ENCODE data around the gene UBASH3A.
A peak's percentile ranks its signal among the peaks of the same experiment; 100 is the strongest.
"Not testable (repeated sequence)": the region's sequence is repeated elsewhere in the genome, so short reads cannot be mapped to it uniquely, and the experiment has no call there.

UBASH3A gene

GRCh38 chr21:42390696-42391095 is 13.0 kb upstream of the UBASH3A start:
- no peak for DNase-seq (ENCODE audit: low read depth in 2 of 2)

DNA sequence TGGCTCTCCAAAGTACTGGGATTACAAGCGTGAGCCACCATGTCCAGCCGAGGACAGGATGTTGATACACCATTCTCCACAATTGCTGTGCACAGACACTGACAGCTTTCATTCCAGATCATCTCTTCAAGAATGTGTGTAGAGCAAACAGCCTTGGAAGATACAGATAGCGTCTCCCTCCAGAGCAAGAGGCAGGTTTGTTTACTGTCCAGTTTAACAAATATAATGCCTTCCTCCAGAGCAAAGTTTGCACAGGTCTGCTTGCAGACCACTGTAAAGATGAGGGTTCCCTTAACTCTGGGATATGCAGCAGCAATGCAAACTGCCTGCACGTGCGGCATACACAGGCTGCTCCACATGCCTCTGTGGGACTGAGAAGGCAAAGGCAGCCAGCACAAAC is 12.4 kb upstream of the UBASH3A start:
- DNase-seq (ENCODE audit: low read depth in 2 of 2), result no peak

DNA sequence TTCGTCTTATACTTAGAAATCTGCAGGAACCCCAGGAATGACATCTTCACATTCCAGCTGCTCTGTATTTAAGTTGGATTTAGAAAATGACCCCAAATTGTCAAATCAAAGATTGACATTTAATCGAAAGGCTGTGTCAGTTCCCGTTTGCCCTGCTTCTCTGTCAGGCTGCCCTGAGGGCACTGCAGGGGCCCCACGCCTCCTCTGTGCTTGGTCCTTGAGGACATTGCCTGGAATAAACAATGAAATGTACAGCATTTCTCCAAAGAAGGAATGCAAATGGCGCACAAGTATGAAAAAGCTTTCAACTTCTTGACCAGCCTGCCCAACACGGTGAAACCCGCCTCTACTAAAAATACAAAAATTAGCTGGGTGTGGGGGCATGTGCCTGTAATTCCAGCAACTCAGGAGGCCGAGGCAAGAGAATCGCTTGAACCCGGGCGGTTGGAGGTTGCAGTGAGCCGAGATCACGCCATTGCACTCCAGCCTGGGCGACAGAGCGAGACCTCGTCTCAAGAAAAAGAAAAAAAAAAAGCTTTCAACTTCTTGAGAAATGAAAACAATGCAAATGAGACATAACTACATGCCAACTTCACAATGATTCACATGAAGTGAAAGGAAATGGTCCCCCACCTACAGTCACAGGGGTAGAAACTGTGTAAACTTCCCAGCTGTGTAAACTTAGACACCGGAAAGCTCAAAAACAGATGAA is 10.8 kb upstream of the UBASH3A start:
- no peak for DNase-seq (ENCODE audit: low read depth in 2 of 2)

- DNase-seq (ENCODE audit: low read depth in 2 of 2), result no peak
Measured at GRCh38 chr21:42393443-42393950, 10.2 kb upstream of the UBASH3A start.

- DNase-seq (ENCODE audit: low read depth in 2 of 2), result no peak
Measured at GRCh38 chr21:42395302-42395701, 8.4 kb upstream of the UBASH3A start.

DNA sequence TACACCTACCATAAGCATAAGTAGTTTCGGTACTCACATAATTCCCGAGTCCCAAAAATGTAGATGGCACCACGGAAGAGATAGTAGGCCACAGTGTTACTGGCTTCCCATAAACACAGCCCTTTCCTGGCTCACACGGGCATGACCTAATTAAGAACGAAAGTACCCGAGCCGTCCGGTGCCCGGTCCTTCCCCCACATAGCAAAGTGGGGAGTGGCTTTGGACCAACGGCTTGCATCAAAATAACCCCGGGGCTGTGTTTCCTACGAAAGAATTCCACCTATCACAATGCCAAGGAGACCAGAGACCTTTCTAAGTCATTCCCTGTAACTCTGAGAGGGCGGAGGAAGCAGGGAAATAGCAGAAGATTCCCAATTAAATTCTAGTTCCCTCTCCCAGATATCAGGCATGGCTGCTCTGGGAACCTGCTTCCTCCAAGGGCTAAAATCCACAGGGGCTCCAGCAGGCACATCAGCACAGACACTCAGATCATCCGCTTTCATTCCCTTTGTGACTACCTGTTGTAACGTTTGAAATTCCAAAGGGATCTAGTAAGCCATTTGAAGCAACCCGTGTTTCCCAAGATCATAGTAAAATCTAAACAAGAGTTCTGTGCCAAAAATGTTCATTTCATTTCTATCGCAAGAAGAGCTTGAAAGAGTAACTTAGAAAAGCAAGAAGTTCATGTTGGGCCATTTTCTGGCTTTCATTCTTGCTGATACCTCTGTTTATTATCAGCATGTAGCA is 7.6 kb upstream of the UBASH3A start, which contains the start of gene TMPRSS3:
TMPRSS3 (minus strand) TSS at position 148 of the 747 bp plus-strand sequence. CDS start 635 bp downstream, outside the sequence.
- no peak for DNase-seq (ENCODE audit: low read depth in 2 of 2)

DNA sequence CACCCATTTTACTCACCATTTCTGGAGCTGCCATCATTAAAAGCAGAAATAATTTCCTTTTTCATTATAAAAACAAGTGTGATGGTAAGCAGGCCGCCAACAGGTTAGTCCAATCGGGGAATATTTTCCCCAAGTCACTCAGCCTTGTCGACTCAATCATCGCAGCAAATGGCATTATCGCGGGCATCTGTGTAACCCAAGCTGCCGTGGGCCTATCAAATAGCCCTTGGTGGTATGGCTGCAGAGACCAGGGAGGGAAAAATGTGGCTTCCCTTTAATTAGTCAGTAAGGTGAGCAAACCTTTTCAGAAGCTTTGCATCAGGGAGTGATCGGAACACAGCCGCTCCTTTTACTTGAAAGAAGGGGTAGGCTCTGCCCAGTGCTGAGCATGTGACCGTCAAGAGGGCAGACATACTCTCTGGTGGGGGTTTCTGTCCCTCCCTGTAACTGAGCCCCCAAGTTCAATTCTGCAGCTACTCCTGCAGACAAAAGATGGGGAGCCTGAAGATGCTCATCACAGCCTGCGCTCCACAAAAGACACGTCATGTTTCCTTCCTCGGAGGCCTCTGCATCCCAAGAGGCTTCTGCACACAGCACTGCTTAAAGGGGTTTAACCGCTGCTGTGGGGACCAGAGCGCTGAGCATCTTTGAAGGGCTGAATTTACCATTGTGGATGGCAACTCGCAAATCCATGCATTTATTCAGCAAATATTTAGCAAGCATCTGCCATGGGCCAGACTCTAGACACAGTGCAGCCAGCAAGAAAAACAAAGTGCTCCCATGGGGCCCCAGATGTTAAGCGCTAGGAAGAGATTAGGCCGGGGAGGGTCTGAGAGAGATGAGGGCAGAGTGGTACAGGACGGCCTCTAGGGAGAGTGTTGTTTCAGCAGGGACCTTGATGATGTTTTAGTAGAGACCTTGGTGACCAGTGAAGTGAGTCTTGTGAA is 6.6 kb upstream of the UBASH3A start:
- no peak for DNase-seq (ENCODE audit: low read depth in 2 of 2)

DNA sequence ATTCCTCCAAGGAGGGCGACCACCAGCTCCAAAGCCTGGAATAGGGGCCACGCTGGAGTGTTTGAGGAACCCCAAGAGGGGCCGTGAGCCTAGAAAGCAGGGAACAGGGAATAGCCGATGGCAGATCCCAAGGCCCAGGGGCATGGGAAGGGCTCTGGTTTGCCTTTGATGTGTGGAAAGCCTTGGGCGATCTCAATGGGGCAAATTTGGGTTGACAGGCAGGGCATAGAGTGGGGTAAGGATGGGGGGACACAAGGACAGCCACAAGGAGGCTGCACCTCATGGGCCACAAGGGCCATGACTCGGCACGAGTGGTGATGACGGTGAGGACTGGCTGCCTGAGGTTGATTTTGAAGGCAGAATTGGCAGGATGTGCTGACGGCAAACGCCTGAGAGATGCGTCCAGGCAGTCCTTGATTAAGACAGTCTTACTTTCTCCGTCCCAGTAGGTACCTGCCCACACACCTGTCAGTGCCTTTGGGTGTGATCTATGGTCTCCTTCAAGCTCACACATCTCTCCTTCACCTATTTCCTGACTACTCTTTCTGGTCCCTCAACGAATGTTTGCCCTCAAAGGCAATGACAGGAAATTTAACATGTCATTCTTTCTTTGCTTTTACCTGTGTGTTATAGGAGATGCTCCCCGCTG is 5.8 kb upstream of the UBASH3A start:
- DNase-seq (ENCODE audit: low read depth in 2 of 2), result no peak

GRCh38 chr21:42398436-42399028 is 5.2 kb upstream of the UBASH3A start:
- no peak for DNase-seq (ENCODE audit: low read depth in 2 of 2)

DNA sequence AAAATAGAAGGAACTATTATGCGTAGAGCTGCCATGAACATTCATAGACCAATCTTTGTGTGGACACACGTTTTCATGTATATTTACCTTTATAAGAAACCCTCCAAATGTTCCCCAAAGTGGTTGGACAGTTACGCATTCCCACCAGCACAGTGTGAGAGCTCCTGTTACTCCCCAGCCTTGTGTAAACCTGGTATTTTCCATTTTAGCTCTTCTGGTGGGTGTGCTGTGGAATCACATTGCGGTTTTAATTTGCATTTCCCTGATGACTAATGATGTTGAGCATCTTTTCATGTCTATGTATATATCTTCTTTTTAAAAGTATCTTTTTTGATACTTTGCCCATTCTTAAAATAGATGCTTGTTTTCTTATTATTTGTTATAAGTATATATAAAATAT is 3.2 kb upstream of the UBASH3A start:
- no peak for DNase-seq (ENCODE audit: low read depth in 2 of 2)

GRCh38 chr21:42401154-42401553 is 2.5 kb upstream of the UBASH3A start:
- no peak for DNase-seq (ENCODE audit: low read depth in 2 of 2)

- DNase-seq (ENCODE audit: low read depth in 2 of 2), result no peak
Measured at GRCh38 chr21:42401820-42402251, 1.9 kb upstream of the UBASH3A start.

GRCh38 chr21:42404539-42404938 is 837 bp downstream of the UBASH3A start:
- DNase-seq (ENCODE audit: low read depth in 2 of 2), result no peak

DNA sequence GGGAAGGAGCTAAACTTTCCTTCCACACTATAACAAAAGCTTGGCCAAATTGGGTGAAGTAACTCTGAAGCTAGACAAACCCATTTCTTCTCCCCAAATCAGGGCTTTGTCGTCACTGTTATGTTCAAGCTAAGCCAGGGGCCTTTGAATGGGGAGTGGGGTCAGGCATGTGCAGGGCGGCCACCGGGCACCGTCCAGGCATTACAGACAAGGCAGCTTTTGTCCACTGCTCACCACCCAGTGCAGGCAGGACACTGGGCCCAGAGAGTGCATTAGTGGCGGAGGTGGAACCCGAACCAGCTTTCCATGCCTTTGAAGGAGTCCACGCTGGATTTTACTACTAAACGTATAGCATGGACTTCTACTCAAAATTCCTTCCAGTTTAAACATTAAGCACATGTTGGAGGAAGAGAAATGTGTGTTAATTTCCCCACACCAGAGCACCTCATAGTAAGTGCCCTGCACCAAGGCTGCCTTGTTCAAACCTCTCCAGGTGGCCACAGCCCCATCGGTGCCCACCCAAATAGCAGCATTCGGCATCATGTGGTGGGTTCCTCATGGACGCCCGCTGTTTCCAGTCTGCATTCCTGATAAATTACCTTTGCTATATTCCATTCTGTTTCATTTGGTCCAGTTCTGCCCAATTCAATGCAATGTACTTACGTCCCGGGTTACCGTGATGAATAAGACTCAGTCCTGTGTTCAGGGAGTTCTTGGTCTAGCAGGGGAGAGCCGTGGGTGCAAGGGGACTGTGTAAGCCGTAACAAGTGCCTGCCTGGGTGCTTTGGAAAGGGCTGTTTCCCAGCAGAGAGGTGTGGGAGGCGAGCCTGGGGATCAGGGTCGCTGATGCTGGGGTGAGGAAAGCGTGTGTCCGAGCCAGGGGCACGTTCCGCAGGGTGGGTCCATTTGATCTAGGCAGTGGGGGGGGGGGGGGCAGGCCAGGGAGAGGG is 1.6 kb downstream of the UBASH3A start:
- no peak for DNase-seq (ENCODE audit: low read depth in 2 of 2)

GRCh38 chr21:42406201-42406621 is 2.5 kb downstream of the UBASH3A start:
- peak; percentile 38 to 51 for DNase-seq (ENCODE audit: low read depth in 2 of 2)

DNA sequence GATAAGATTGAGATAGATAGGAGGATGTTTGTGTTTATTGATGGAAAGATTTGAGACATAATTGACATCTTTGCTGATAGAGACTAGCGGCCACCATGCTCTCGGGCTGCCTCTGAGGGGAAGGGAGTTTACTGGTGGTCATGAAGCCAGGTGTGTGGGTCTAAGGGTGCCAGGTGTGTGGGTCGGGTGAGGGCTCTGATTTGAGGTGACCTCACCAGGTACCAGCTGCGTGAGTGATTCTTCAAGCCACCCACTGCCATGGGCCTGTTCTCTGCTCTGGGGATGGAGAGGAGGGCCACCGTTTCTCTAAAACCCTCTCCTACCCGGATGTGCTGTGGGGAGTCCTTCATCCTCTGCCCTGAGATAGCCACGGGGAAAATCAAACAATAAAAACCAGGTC is 3.2 kb downstream of the UBASH3A start:
- no peak for DNase-seq (ENCODE audit: low read depth in 2 of 2)

GRCh38 chr21:42407476-42407875 is 3.8 kb downstream of the UBASH3A start:
- DNase-seq (ENCODE audit: low read depth in 2 of 2), result no peak

DNA sequence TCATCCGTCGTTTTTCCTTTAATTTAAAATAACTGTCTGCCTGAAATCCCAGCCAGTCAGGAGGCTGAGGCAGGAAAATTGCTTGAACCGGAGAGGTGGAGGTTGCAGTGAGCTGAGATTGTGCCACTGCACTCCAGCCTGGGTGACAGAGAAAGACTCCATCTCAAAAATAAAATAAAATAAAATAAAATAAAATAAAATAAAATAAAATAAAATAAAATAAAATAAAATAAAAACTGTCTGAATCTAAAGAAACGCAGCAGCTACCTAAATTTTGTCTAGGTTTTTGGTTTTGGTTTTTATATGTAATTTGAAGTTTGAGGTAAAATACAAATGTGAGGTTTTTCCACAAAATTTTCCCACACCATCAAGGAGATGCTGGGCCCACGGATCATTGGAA is 5.0 kb downstream of the UBASH3A start:
- not testable (repeated sequence) for DNase-seq (ENCODE audit: low read depth in 2 of 2)

- no peak for DNase-seq (ENCODE audit: low read depth in 2 of 2)
Measured at GRCh38 chr21:42409366-42409765, 5.7 kb downstream of the UBASH3A start.

All from activated CD4-positive, alpha-beta T cell treated with anti-CD3 and anti-CD28 coated beads for 24 hours (primary cell).